Uterus (tissue), 2 donors: ENCODE data around the gene C9orf50.

ENCODE experiments used
- POLR2A ChIP-seq, 2 donors: fragments of 450-650 bp; IDR thresholded peaks; one replicate each; pipeline ENCODE4 v1.6.1; 2016; ENCODE audit warnings: antibody characterized with exemption in 2 of 2, mild to moderate bottlenecking in 1 of 2, moderate library complexity in 1 of 2
- TF ChIP-seq, protein P1 (sequence below), 4 experiments: fragments of 200-600 bp in 2 of 4; fragments of 450-650 bp in 2 of 4; sonication (generic) in 2 of 4; IDR thresholded peaks; one replicate each; pipeline ENCODE4 v1.5.1; 2016 to 2019; ENCODE audit warnings: antibody characterized with exemption in 4 of 4, mild to moderate bottlenecking in 2 of 4, moderate library complexity in 1 of 4

DNA sequence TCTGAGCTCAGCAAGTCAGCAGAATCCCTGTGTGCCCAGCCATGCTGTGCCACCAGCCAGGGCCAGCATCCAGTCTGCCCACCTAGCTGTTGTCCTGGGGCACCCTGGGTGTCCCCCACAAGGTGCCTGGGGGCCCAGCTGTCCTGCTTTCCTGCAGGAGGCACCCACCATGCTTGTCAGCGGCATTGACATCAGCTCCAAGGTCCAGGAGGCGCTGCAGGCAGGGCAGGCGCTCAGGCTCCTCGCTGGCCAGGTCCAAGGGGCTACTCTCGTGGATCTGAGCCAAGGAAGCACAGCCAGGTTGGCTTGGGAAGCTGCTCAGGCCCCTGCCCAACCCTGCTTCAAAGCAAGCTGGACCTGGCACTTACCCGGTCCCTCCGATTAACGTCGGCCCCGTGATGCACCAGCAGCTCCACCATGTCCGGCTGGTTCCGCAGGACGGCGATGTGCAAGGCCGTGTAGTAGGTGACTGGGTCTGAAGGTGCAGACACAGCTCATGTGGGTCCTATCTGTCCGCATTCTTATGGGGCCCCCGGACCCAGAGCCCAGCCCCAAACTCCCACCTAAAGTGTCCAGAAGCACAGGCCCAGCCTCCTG, 18.2 kb upstream of the C9orf50 start:
- no peak for TF ChIP-seq POLR2A (IDR thresholded peaks at IDR 0.05)
- TF ChIP-seq, protein P1, sequence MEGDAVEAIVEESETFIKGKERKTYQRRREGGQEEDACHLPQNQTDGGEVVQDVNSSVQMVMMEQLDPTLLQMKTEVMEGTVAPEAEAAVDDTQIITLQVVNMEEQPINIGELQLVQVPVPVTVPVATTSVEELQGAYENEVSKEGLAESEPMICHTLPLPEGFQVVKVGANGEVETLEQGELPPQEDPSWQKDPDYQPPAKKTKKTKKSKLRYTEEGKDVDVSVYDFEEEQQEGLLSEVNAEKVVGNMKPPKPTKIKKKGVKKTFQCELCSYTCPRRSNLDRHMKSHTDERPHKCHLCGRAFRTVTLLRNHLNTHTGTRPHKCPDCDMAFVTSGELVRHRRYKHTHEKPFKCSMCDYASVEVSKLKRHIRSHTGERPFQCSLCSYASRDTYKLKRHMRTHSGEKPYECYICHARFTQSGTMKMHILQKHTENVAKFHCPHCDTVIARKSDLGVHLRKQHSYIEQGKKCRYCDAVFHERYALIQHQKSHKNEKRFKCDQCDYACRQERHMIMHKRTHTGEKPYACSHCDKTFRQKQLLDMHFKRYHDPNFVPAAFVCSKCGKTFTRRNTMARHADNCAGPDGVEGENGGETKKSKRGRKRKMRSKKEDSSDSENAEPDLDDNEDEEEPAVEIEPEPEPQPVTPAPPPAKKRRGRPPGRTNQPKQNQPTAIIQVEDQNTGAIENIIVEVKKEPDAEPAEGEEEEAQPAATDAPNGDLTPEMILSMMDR (IDR thresholded peaks at IDR 0.05) = no peak
